H1 (cell line): ENCODE data around the gene CMBL. TPM values are rescaled to one million over a fixed set of nuclear protein-coding genes. Genes with fewer than 3 reads are reported as not detected.

ENCODE experiments used
- CHD1 ChIP-seq: IDR thresholded peaks from 2 replicates; pipeline ENCODE4 v1.6.1; 2012; ENCODE audit warnings: low read depth, low read length, improper control_type of control experiment
- CHD7 ChIP-seq: fragments of 300-600 bp; sonication (generic); IDR thresholded peaks from 2 replicates; pipeline ENCODE4 v1.7.1; 2012; ENCODE audit warnings: low read length, moderate library complexity, mild to moderate bottlenecking, inconsistent platforms; ENCODE audit not compliant: insufficient replicate concordance
- CTBP2 ChIP-seq: IDR thresholded peaks from 2 replicates; pipeline ENCODE4 v1.7.0; 2011; ENCODE audit warnings: borderline replicate concordance, mild to moderate bottlenecking, moderate library complexity, mixed read lengths, low read length; ENCODE audit not compliant: insufficient read depth, insufficient read length
- EP300 ChIP-seq, 2 experiments: IDR thresholded peaks; 1 replicate in 1 of 2; 2 replicates in 1 of 2; pipeline ENCODE4 v1.6.1; 2011 to 2012; ENCODE audit warnings: low read depth in 2 of 2, low read length in 2 of 2, mild to moderate bottlenecking in 2 of 2, borderline replicate concordance in 1 of 2, inconsistent platforms in 1 of 2, moderate library complexity in 1 of 2
- HDAC6 ChIP-seq: IDR thresholded peaks from one replicate; pipeline ENCODE4 v1.7.1; 2012; ENCODE audit warnings: low read depth, mild to moderate bottlenecking, inconsistent platforms, low read length, moderate library complexity
- KDM4A ChIP-seq: IDR thresholded peaks from one replicate; pipeline ENCODE4 v1.7.1; 2012; ENCODE audit warnings: low read depth, mild to moderate bottlenecking, moderate library complexity, low read length, inconsistent platforms; ENCODE audit not compliant: severe bottlenecking
- RFX5 ChIP-seq: IDR thresholded peaks from 2 replicates; pipeline ENCODE4 v1.6.1; 2011; ENCODE audit warnings: low read depth, low read length, improper control_type of control experiment, borderline replicate concordance
- RNF2 ChIP-seq: fragments of 200-900, 300-1000 bp; sonication (generic); IDR thresholded peaks from 2 replicates; pipeline ENCODE4 v1.7.1; 2016; ENCODE audit warnings: borderline replicate concordance, low read depth, mild to moderate bottlenecking, antibody characterized with exemption, low read length; ENCODE audit not compliant: poor library complexity, severe bottlenecking; ENCODE audit errors: missing control alignments
- polyA plus RNA-seq, 7 experiments: library from polyadenylated mRNA; depleted of rRNA in 3 of 7; stranded (reverse) in 5 of 7; unstranded in 2 of 7; fragments of >200 nt in 5 of 7; fragments of 200-250 nt in 2 of 7; gene quantifications; 1 replicate in 5 of 7; 2 replicates in 1 of 7; 4 replicates in 1 of 7; pipeline versions ENCODE4 v1.2.1 to v1.2.3, GENCODE V29; 2011 to 2013; ENCODE audit warnings: missing spikeins in 2 of 7, mixed read lengths in 2 of 7
- total RNA-seq: library from RNA; stranded (reverse); fragmentation: NEBNext Ultra II Directional; extraction: Animal tissue kit (Norgen Biotek cat#: 25700); gene quantifications from 2 replicates; pipeline ENCODE4 v1.2.1, GENCODE V29; 2021

CMBL gene
- total and polyA plus RNA-seq, 2 of the 8 experiments (the other 6 are each of a cell fraction or from before 2014, with no cell fraction given) = 27.9 to 32.1 TPM

- TF ChIP-seq CHD7 = no peak
- TF ChIP-seq EP300 (IDR thresholded peaks at IDR 0.05; ENCODE audit: borderline replicate concordance in 1 of 2, low read depth in 2 of 2, low read length in 2 of 2) = peak in 1 of 2 experiments; percentile 97; a peak in 2 of 3 replicates
- no peak for TF ChIP-seq HDAC6
- peak; percentile 92 for TF ChIP-seq CHD1
- TF ChIP-seq KDM4A = peak; percentile 57
- no peak for TF ChIP-seq CTBP2
- TF ChIP-seq RNF2 = no peak
- TF ChIP-seq RFX5 = no peak
Observed at GRCh38 chr5:10249948-10250805, 57.5 kb downstream of the CMBL start, which contains the start of gene CCT5 (continued).
